CD8-positive, alpha-beta memory T cell (primary cell): ENCODE results near the gene CHML. TPM values are rescaled to one million over a fixed set of nuclear protein-coding genes. Genes with fewer than 3 reads are reported as not detected.

Experiments used
- CTCF ChIA-PET: fragments of 350-600 bp; sonication (Branson Sonifier 250); formaldehyde crosslinking; loops from one replicate; lab custom pipeline; 2021; ENCODE audit warnings: antibody characterized with exemption; lab: Charles Lee
- POLR2A ChIA-PET: fragments of 350-600 bp; sonication (Branson Sonifier 250); formaldehyde crosslinking; loops from one replicate; lab custom pipeline; 2021; ENCODE audit warnings: antibody characterized with exemption; lab: Charles Lee
- DNase-seq, 5 donors: peaks; one replicate each; pipeline versions ENCODE4 v3.0.0 to v3.0.0-alpha.2; 2020 to 2022; ENCODE audit warnings: mixed read lengths in 1 of 5
- H3K27ac ChIP-seq: one replicate; pipeline ENCODE4 v1.7.0; 2013; ENCODE audit warnings: low read depth, mild to moderate bottlenecking, low read length, moderate library complexity
- H3K27me3 ChIP-seq: 2 replicates; pipeline ENCODE4 v1.7.0; 2013; ENCODE audit warnings: low read length, mild to moderate bottlenecking; ENCODE audit not compliant: insufficient read depth, poor library complexity, severe bottlenecking
- H3K36me3 ChIP-seq: 2 replicates; pipeline ENCODE4 v1.7.0; 2013; ENCODE audit warnings: mild to moderate bottlenecking, low read length, moderate library complexity; ENCODE audit not compliant: insufficient read depth
- H3K4me1 ChIP-seq: 2 replicates; pipeline ENCODE4 v1.7.0; 2013; ENCODE audit warnings: mild to moderate bottlenecking, low read length, moderate library complexity; ENCODE audit not compliant: insufficient read depth
- H3K4me3 ChIP-seq: 2 replicates; pipeline ENCODE4 v1.7.0; 2013; ENCODE audit warnings: mild to moderate bottlenecking, low read length
- H3K9me3 ChIP-seq: 2 replicates; pipeline ENCODE4 v1.7.0; 2013; ENCODE audit warnings: mild to moderate bottlenecking, low read length
- H3K27ac Mint-ChIP-seq, 8 donors: one replicate each; pipeline ENCODE4 v1.8.0; 2020 to 2021; ENCODE audit warnings: mixed read lengths in 8 of 8, mild to moderate bottlenecking in 6 of 8, inconsistent platforms in 3 of 8, moderate library complexity in 3 of 8
- H3K27me3 Mint-ChIP-seq, 2 donors: one replicate each; pipeline ENCODE4 v1.8.0; 2020 to 2021; ENCODE audit warnings: mixed read lengths in 2 of 2, mild to moderate bottlenecking in 1 of 2, moderate library complexity in 1 of 2
- H3K36me3 Mint-ChIP-seq, 3 donors: one replicate each; pipeline ENCODE4 v1.8.0; 2020 to 2021; ENCODE audit warnings: mixed read lengths in 3 of 3, inconsistent platforms in 1 of 3, mild to moderate bottlenecking in 1 of 3
- H3K4me1 Mint-ChIP-seq, 3 donors: one replicate each; pipeline ENCODE4 v1.8.0; 2020 to 2021; ENCODE audit warnings: mixed read lengths in 3 of 3, inconsistent platforms in 1 of 3, mild to moderate bottlenecking in 1 of 3
- H3K4me3 Mint-ChIP-seq, 7 donors: one replicate each; pipeline ENCODE4 v1.8.0; 2020 to 2021; ENCODE audit warnings: mixed read lengths in 7 of 7, mild to moderate bottlenecking in 6 of 7, moderate library complexity in 4 of 7, inconsistent platforms in 2 of 7
- H3K9me3 Mint-ChIP-seq, 5 donors: one replicate each; pipeline ENCODE4 v1.8.0; 2020 to 2022; ENCODE audit warnings: mixed read lengths in 5 of 5, mild to moderate bottlenecking in 3 of 5, moderate library complexity in 2 of 5, inconsistent platforms in 1 of 5
- polyA plus RNA-seq: library from polyadenylated mRNA; unstranded; fragments of 300-500 nt; fragmentation: Illumina TruSeq; gene quantifications from one replicate; pipeline ENCODE4 v1.2.3, GENCODE V29; 2021
- total RNA-seq, 2 experiments: library from RNA; stranded (reverse); gene quantifications; one replicate each; pipeline ENCODE4 v1.2.3, GENCODE V29; 2021

The CHML gene
- total and polyA plus RNA-seq, 3 experiments from 2014 or later, result 3.9 to 21.6 (median 20.3) TPM

DNA sequence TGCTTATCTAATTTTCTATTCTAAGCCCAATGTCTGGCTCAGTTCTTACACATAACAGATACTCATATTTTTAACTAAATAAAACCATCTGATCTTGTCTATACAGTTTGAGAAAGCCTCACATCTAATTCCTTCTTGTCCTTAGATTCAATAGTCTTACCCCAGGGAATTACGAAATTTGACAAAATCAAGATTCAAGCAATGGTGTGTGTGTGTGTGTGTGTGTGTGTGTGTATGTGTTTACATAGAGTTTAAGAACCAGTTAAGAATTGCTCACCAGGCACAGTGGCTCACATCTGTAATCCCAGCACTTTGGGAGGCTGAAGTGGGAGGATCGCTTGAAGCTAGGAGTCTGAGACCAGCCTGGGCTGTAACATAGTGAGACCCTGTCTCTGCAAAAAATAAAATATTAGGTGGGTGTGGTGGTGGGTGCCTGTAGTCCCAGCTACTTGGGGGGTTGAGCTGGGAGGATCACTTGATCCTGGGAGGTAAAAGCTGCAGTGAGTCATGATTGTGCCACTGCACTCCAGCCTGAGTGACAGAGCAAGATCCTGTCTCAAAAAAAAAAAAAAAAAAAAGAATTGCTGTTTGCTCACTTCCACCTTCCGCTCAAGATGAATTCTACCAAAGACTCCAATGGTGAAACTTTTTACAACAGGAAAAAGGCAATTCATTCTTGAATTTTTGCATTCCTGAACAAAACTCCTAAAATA lies 18.1 kb upstream of the CHML start:
- no peaks in the 10 kb centered on the region for H3K4me1 Mint-ChIP-seq

DNA sequence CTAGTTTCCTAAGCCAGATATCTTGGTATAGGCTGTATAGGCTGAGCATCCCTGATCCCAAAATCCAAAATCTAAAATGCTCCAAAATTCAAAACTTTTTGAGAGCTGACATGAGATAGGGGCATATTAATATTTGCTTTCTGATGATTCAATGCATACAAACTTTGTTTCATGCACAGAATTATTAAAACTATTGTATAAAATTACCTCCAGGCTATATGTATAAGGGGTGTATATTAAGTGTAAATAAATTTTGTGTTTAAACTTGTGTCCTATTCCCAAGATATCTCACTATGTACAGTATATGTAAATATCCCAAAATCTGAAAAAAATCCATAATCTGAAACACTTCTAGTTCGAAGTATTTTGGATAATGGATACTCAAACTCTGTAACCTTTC lies 14.5 kb upstream of the CHML start:
- Mint-ChIP-seq H3K9me3 (peaks cover 0 to 2% (median 0%) of the 10 kb centered on the region in 5 donors), H3K27ac (no peak overlapping the region), H3K36me3 (no peaks in the 10 kb centered on the region), H3K4me1 (no peaks in the 10 kb centered on the region), H3K27me3 (peaks cover 5 to 38% of the 10 kb centered on the region in 2 donors), H3K4me3 (no peak overlapping the region)
- Histone ChIP-seq H3K9me3 (no peaks in the 10 kb centered on the region), H3K36me3 (no peaks in the 10 kb centered on the region), H3K4me1 (no peaks in the 10 kb centered on the region), H3K27ac (no peak overlapping the region), H3K27me3 (no peaks in the 10 kb centered on the region), H3K4me3 (no peak overlapping the region)
- ChIA-PET POLR2A (no interaction called here), CTCF (interaction anchor here (1.0 to 1.3 kb wide), 2 partner anchors 11 to 22 kb away, joined by 3 read pairs; no protein-coding TSS in a partner anchor)
- DNase-seq, result no peak

More for the DNA sequence above, 18.1 kb upstream of the CHML start:
- H3K27me3 Mint-ChIP-seq, result peaks cover 15 to 33% of the 10 kb centered on the region in 2 donors
- H3K4me3 ChIP-seq, result no peak overlapping the region
- no peak for DNase-seq
- H3K27ac ChIP-seq, result no peak overlapping the region
- no peaks in the 10 kb centered on the region for H3K9me3 ChIP-seq
- ChIA-PET POLR2A (no interaction called here), CTCF (no interaction called here)
- H3K27me3 ChIP-seq, result no peaks in the 10 kb centered on the region
- H3K27ac Mint-ChIP-seq, result no peak overlapping the region
- H3K36me3 Mint-ChIP-seq, result no peaks in the 10 kb centered on the region
- peaks cover 0 to 2% (median 0%) of the 10 kb centered on the region in 5 donors for H3K9me3 Mint-ChIP-seq
- no peak overlapping the region for H3K4me3 Mint-ChIP-seq
- no peaks in the 10 kb centered on the region for H3K4me1 ChIP-seq
- H3K36me3 ChIP-seq, result no peaks in the 10 kb centered on the region

GRCh38 chr1:241654019-241654418 lies 13.8 kb upstream of the CHML start:
- Histone ChIP-seq H3K36me3 (no peaks in the 10 kb centered on the region), H3K9me3 (no peaks in the 10 kb centered on the region), H3K27ac (no peak overlapping the region), H3K4me1 (no peaks in the 10 kb centered on the region), H3K4me3 (no peak overlapping the region), H3K27me3 (no peaks in the 10 kb centered on the region)
- no peaks in the 10 kb centered on the region for H3K4me1 Mint-ChIP-seq
- peaks cover 0 to 3% (median 0%) of the 10 kb centered on the region in 5 donors for H3K9me3 Mint-ChIP-seq
- H3K27ac Mint-ChIP-seq, result no peak overlapping the region
- H3K4me3 Mint-ChIP-seq, result no peak overlapping the region
- peaks cover 3 to 33% of the 10 kb centered on the region in 2 donors for H3K27me3 Mint-ChIP-seq
- CTCF ChIA-PET, result interaction anchor here (1.0 to 1.3 kb wide), 2 partner anchors 11 to 23 kb away, joined by 3 read pairs; no protein-coding TSS in a partner anchor
- POLR2A ChIA-PET, result no interaction called here
- H3K36me3 Mint-ChIP-seq, result no peaks in the 10 kb centered on the region
- no peak for DNase-seq

DNA sequence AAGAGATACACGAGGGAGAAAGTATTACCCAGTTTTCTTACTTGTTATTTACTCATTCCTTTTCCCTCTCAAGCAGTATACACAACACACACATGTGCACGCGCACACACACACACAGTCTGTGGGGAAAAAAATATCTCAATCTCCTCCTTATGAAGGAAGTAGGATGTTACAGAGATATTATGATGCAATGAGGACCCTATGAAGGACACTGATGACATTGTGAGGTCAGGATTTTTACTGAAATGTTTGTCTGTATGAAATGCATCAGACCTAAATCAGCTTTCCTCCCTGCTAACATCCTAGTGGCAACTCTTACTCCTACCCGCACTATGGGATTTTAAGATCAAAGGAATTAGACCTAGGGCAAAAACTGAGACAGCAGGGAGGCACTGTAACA lies 11.8 kb upstream of the CHML start, which contains the start of gene WDR64:
WDR64 (plus strand) TSS at position 270 of the 400 bp plus-strand sequence. CDS start 204 bp downstream, outside the sequence.
- Histone ChIP-seq H3K27ac (no peak within 1 kb of the TSS), H3K4me1 (no peaks in the 10 kb centered on the region), H3K4me3 (no peak within 1 kb of the TSS), H3K27me3 (no peaks in the 10 kb centered on the region), H3K9me3 (no peaks in the 10 kb centered on the region), H3K36me3 (no peaks in the 10 kb centered on the region)
- POLR2A ChIA-PET, result no interaction called here
- Mint-ChIP-seq H3K9me3 (peaks cover 0 to 2% (median 0%) of the 10 kb centered on the region in 5 donors), H3K4me3 (no peak within 1 kb of the TSS), H3K27ac (no peak within 1 kb of the TSS), H3K27me3 (peaks cover 0 to 21% of the 10 kb centered on the region in 2 donors), H3K36me3 (no peaks in the 10 kb centered on the region), H3K4me1 (no peaks in the 10 kb centered on the region)
- DNase-seq, result no peak
- CTCF ChIA-PET, result no interaction called here

GRCh38 chr1:241648159-241648558 lies 8.0 kb upstream of the CHML start:
- Mint-ChIP-seq H3K4me1 (no peaks in the 10 kb centered on the region), H3K27ac (no peak overlapping the region), H3K4me3 (no peak overlapping the region), H3K36me3 (no peaks in the 10 kb centered on the region), H3K9me3 (peaks cover 0 to 3% (median 0%) of the 10 kb centered on the region in 5 donors), H3K27me3 (peaks cover 0 to 5% of the 10 kb centered on the region in 2 donors)
- ChIA-PET CTCF (no interaction called here), POLR2A (no interaction called here)
- H3K4me3 ChIP-seq, result no peak overlapping the region
- H3K27ac ChIP-seq, result no peak overlapping the region
- DNase-seq, result no peak
- H3K27me3 ChIP-seq, result no peaks in the 10 kb centered on the region
- H3K4me1 ChIP-seq, result no peaks in the 10 kb centered on the region
- H3K9me3 ChIP-seq, result no peaks in the 10 kb centered on the region
- no peaks in the 10 kb centered on the region for H3K36me3 ChIP-seq

- H3K4me1 ChIP-seq, result no peaks in the 10 kb centered on the region
- no peaks in the 10 kb centered on the region for H3K36me3 ChIP-seq
- H3K27ac Mint-ChIP-seq, result no peak overlapping the region
- no peak overlapping the region for H3K4me3 ChIP-seq
- no peak overlapping the region for H3K4me3 Mint-ChIP-seq
- DNase-seq, result no peak
- H3K27me3 Mint-ChIP-seq, result peaks cover 0 to 5% of the 10 kb centered on the region in 2 donors
- no peaks in the 10 kb centered on the region for H3K36me3 Mint-ChIP-seq
- no peaks in the 10 kb centered on the region for H3K4me1 Mint-ChIP-seq
- ChIA-PET POLR2A (no interaction called here), CTCF (no interaction called here)
- H3K9me3 Mint-ChIP-seq, result peaks cover 0 to 3% (median 0%) of the 10 kb centered on the region in 5 donors
- H3K27ac ChIP-seq, result no peak overlapping the region
- H3K27me3 ChIP-seq, result no peaks in the 10 kb centered on the region
- no peaks in the 10 kb centered on the region for H3K9me3 ChIP-seq
These were observed 7.5 kb upstream of the CHML start for GRCh38 chr1:241647658-241648057.

GRCh38 chr1:241646201-241646600 lies 6.0 kb upstream of the CHML start:
- POLR2A ChIA-PET, result no interaction called here
- Histone ChIP-seq H3K27me3 (no peaks in the 10 kb centered on the region), H3K27ac (no peak overlapping the region), H3K36me3 (no peaks in the 10 kb centered on the region), H3K9me3 (no peaks in the 10 kb centered on the region), H3K4me1 (no peaks in the 10 kb centered on the region), H3K4me3 (no peak overlapping the region)
- CTCF ChIA-PET, result no interaction called here
- no peak overlapping the region for H3K27ac Mint-ChIP-seq
- peaks cover 0 to 10% (median 0%) of the 10 kb centered on the region in 5 donors for H3K9me3 Mint-ChIP-seq
- peaks cover 0 to 5% of the 10 kb centered on the region in 2 donors for H3K27me3 Mint-ChIP-seq
- no peak overlapping the region for H3K4me3 Mint-ChIP-seq
- H3K36me3 Mint-ChIP-seq, result no peaks in the 10 kb centered on the region
- peaks cover 0 to under 1% (median 0%) of the 10 kb centered on the region in 3 donors for H3K4me1 Mint-ChIP-seq
- no peak for DNase-seq

DNA sequence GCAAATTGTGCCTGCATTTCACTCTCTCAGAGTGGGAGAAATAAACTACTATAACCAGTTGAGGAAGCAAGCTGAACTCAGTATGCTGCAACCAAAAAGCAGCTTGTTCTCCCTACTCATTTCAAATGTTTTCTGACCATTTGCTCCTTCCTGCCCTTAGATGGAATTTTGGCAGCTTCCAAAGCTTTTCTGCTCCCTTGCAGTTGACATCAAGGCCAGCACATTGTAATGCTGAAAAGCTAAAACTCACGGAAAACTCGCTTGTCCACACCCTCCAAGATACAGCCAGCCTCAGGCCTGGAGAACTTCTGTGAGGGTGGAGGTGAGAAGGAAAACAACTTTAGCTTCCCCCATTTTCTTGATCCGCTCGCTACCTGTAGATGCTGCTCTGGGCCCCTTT lies 5.0 kb upstream of the CHML start:
- Histone ChIP-seq H3K4me1 (peaks cover 5% of the 10 kb centered on the region), H3K27me3 (no peaks in the 10 kb centered on the region), H3K4me3 (no peak overlapping the region), H3K9me3 (no peaks in the 10 kb centered on the region), H3K27ac (no peak overlapping the region), H3K36me3 (no peaks in the 10 kb centered on the region)
- Mint-ChIP-seq H3K27me3 (peaks cover 0 to 3% of the 10 kb centered on the region in 2 donors), H3K4me1 (peaks cover 4 to 8% (median 8%) of the 10 kb centered on the region in 3 donors), H3K4me3 (no peak overlapping the region), H3K36me3 (no peaks in the 10 kb centered on the region), H3K27ac (no peak overlapping the region), H3K9me3 (peaks cover 0 to 10% (median 0%) of the 10 kb centered on the region in 5 donors)
- CTCF ChIA-PET, result no interaction called here
- DNase-seq, result no peak
- POLR2A ChIA-PET, result no interaction called here
